ENCODE measurements around the gene SUSD3. TPM values are rescaled to one million over a fixed set of nuclear protein-coding genes. Genes with fewer than 3 reads are reported as not detected.

SUSD3 gene
- total RNA-seq, 1 experiment from 2014 or later = 9.0 TPM

DNA sequence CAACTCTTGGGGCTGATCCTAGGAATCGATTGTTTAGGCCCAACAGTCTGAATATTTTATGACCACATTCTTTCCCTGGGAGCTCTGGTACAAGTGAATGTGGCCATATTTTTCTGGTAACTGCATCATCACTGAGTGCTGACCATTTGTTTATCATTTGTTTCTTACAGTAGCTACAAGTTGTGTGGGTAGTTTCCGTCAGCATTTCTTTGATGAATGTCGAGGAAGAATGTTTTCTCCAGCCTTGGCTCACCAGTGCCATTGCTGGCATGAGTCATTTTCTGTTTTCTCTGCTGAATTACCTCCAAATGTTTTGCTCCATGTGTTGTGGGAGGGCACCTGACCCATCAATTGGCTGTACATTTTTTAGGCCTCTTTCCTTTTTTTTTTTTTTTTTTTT, 23.4 kb downstream of the SUSD3 start:
- no CpG with 5 or more reads among the region's 3 CpGs for WGBS (ENCODE audit: extremely low coverage, insufficient read length, low lambda C conversion rate)
- Histone ChIP-seq H3K18ac (ENCODE audit: insufficient read length, low read depth, low read length) (no peak overlapping the region), H3K9me3 (ENCODE audit: control insufficient read depth, low read depth, low read length) (no peaks in the 10 kb centered on the region), H3K4me1 (ENCODE audit: insufficient read depth, low read length) (no peaks in the 10 kb centered on the region), H3K23me2 (ENCODE audit: insufficient read length, low read depth, low read length, poor library complexity, severe bottlenecking) (no peaks in the 10 kb centered on the region), H3K27ac (ENCODE audit: insufficient read length, low read depth, low read length) (no peak overlapping the region), H4K5ac (ENCODE audit: insufficient read length, low read depth, low read length) (no peak overlapping the region), H2BK20ac (ENCODE audit: low read depth, low read length, poor library complexity, severe bottlenecking) (no peak overlapping the region), H3K79me1 (ENCODE audit: insufficient read depth, low read depth, low read length, poor library complexity, severe bottlenecking) (no peaks in the 10 kb centered on the region), H2AK5ac (ENCODE audit: insufficient read length, low read length) (no peak overlapping the region), H3K4me2 (ENCODE audit: insufficient read depth, insufficient read length, low read length) (no peak overlapping the region), H4K8ac (replicated peaks; ENCODE audit: insufficient read length, low read depth, low read length) (no peak overlapping the region), H2BK12ac (ENCODE audit: insufficient read length, low read depth, low read length) (no peak overlapping the region), H3K9ac (ENCODE audit: extremely low read depth, insufficient read length, low read length) (no peak overlapping the region), H4K20me1 (ENCODE audit: control insufficient read depth, insufficient read depth, insufficient read length) (no peaks in the 10 kb centered on the region), H2BK15ac (ENCODE audit: low read depth, low read length) (no peak overlapping the region), H2BK5ac (ENCODE audit: insufficient read length, low read length) (no peak overlapping the region), H3K79me2 (ENCODE audit: insufficient read depth, low read length) (no peaks in the 10 kb centered on the region), H2BK120ac (ENCODE audit: low read depth, low read length, poor library complexity, severe bottlenecking) (no peak overlapping the region), H4K91ac (ENCODE audit: insufficient read length, low read depth, low read length) (no peak overlapping the region), H2AFZ (ENCODE audit: low read length) (no peak overlapping the region), H3K4ac (ENCODE audit: low read depth, low read length) (no peak overlapping the region), H3K56ac (ENCODE audit: insufficient read length, low read depth, low read length) (no peak overlapping the region), H3K23ac (ENCODE audit: insufficient read length, low read depth, low read length) (no peak overlapping the region), H3K27me3 (ENCODE audit: insufficient read depth, low read length) (no peaks in the 10 kb centered on the region), H3T11ph (ENCODE audit: low read length) (no peak overlapping the region), H3K14ac (ENCODE audit: insufficient read depth, low read length) (no peak overlapping the region)
- H3K36me3 Mint-ChIP-seq (ENCODE audit: insufficient read depth in 1 of 3, low read depth in 3 of 3) = peaks cover 11 to 16% (median 13%) of the 10 kb centered on the region in 3 experiments
- H3K9me3 Mint-ChIP-seq = peaks cover 6 to 9% of the 10 kb centered on the region in 2 experiments; a peak in 4 of 5 replicates
- no peak overlapping the region for H3K4me3 Mint-ChIP-seq
- H3K27me3 Mint-ChIP-seq (ENCODE audit: low read depth) = no peaks in the 10 kb centered on the region
- H3K4me1 Mint-ChIP-seq = 0 out of 4 replicates have a peak, but pooled peaks cover 0 to 3% of the 10 kb centered on the region in 2 experiments
- TF ChIP-seq, protein P1, sequence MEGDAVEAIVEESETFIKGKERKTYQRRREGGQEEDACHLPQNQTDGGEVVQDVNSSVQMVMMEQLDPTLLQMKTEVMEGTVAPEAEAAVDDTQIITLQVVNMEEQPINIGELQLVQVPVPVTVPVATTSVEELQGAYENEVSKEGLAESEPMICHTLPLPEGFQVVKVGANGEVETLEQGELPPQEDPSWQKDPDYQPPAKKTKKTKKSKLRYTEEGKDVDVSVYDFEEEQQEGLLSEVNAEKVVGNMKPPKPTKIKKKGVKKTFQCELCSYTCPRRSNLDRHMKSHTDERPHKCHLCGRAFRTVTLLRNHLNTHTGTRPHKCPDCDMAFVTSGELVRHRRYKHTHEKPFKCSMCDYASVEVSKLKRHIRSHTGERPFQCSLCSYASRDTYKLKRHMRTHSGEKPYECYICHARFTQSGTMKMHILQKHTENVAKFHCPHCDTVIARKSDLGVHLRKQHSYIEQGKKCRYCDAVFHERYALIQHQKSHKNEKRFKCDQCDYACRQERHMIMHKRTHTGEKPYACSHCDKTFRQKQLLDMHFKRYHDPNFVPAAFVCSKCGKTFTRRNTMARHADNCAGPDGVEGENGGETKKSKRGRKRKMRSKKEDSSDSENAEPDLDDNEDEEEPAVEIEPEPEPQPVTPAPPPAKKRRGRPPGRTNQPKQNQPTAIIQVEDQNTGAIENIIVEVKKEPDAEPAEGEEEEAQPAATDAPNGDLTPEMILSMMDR (conservative IDR thresholded peaks at IDR 0.05) = no peak
- no peak for DNase-seq
- H3K27ac Mint-ChIP-seq = no peak overlapping the region

Measured in H9 (cell line).